HG03558 (cell line): Measurements from ENCODE around the gene ZNF132.
"Not testable (repeated sequence)": the region's sequence is repeated elsewhere in the genome, so short reads cannot be mapped to it uniquely, and the experiment has no call there.

Source experiments
- ATAC-seq: cut with Tn5 transposase; IDR thresholded peaks from one replicate; pipeline ENCODE4 v1.9.1; 2021; ENCODE audit warnings: moderate number of reproducible peaks; ENCODE audit not compliant: unreplicated experiment; ENCODE audit errors: extremely low read depth

Gene ZNF132

GRCh38 chr19:58439576-58440554 lies at the start of gene ZNF132:
TSS of gene ZNF132 (minus strand) at chr19:58440153. CDS start at chr19:58439821, 332 bp downstream.
- ATAC-seq, result peak; percentile 95

- ATAC-seq, result not testable (repeated sequence)
Measured at GRCh38 chr19:58484349-58484748, 44.4 kb upstream of the ZNF132 start.

GRCh38 chr19:58483776-58484175 lies 43.8 kb upstream of the ZNF132 start:
- no peak for ATAC-seq

GRCh38 chr19:58482372-58482771 lies 42.4 kb upstream of the ZNF132 start:
- no peak for ATAC-seq

GRCh38 chr19:58480831-58481230 lies 40.9 kb upstream of the ZNF132 start:
- no peak for ATAC-seq

GRCh38 chr19:58480481-58480830 lies 40.5 kb upstream of the ZNF132 start:
- ATAC-seq, result no peak

GRCh38 chr19:58479736-58480480 lies 40.0 kb upstream of the ZNF132 start:
- ATAC-seq, result no peak

- ATAC-seq, result no peak
Measured at GRCh38 chr19:58479303-58479702, 39.4 kb upstream of the ZNF132 start.

- no peak for ATAC-seq
Measured at GRCh38 chr19:58477871-58478270, 37.9 kb upstream of the ZNF132 start.

GRCh38 chr19:58477130-58477529 lies 37.2 kb upstream of the ZNF132 start:
- no peak for ATAC-seq

- ATAC-seq, result no peak
Measured at GRCh38 chr19:58476498-58477015, 36.6 kb upstream of the ZNF132 start.

GRCh38 chr19:58475714-58476497 lies 36.0 kb upstream of the ZNF132 start, which contains the start of gene ZNF446:
TSS of gene ZNF446 (plus strand) at chr19:58476352. CDS start at chr19:58477219, 867 bp downstream.
- peak; percentile 56 for ATAC-seq

- peak; percentile 6 for ATAC-seq
Measured at GRCh38 chr19:58474997-58475713, 35.2 kb upstream of the ZNF132 start.

GRCh38 chr19:58474291-58474996 lies 34.5 kb upstream of the ZNF132 start:
- no peak for ATAC-seq

- no peak for ATAC-seq
Measured at GRCh38 chr19:58473775-58474174, 33.8 kb upstream of the ZNF132 start.

GRCh38 chr19:58471736-58472135 lies 31.8 kb upstream of the ZNF132 start:
- ATAC-seq, result no peak

- not testable (repeated sequence) for ATAC-seq
Measured at GRCh38 chr19:58470837-58471543, 31.0 kb upstream of the ZNF132 start.
